A549 (cell line): ENCODE measurements around the gene KIF13A.

Experiments used
- CTCF ChIP-seq: fragments of >200 bp; sonication (Bioruptor Twin); formaldehyde crosslinking; IDR thresholded peaks from 3 replicates; pipeline ENCODE4 v1.5.1; 2016
- MAX ChIP-seq: IDR thresholded peaks from 2 replicates; pipeline ENCODE4 v1.6.1; 2012

- TF ChIP-seq CTCF, result no peak
- no peak for TF ChIP-seq MAX
These were observed 233.2 kb downstream of the KIF13A start for GRCh38 chr6:17754254-17754653.
